Liver (tissue), 3 donors: Measurements from ENCODE around the gene GALK2.

Source experiments
- EGR1 ChIP-seq, 2 donors: IDR thresholded peaks; 2 replicates each; pipeline ENCODE4 v1.6.1; 2016 to 2018; ENCODE audit warnings: antibody characterized with exemption in 2 of 2, low read depth in 2 of 2
- FOXA1 ChIP-seq: IDR thresholded peaks from 2 replicates; pipeline ENCODE4 v1.6.1; 2016; ENCODE audit warnings: antibody characterized with exemption
- GABPA ChIP-seq, 2 donors: IDR thresholded peaks in 1 of 2; conservative IDR thresholded peaks in 1 of 2; 2 replicates each; pipeline ENCODE4 v1.6.1; 2016; ENCODE audit warnings: antibody characterized with exemption in 2 of 2, mild to moderate bottlenecking in 1 of 2, moderate library complexity in 1 of 2
- RXRA ChIP-seq, 2 donors: IDR thresholded peaks; 2 replicates each; pipeline ENCODE4 v1.6.1; 2017 to 2018; ENCODE audit warnings: antibody characterized with exemption in 2 of 2, mild to moderate bottlenecking in 1 of 2
- YY1 ChIP-seq: IDR thresholded peaks from 2 replicates; pipeline ENCODE4 v1.6.1; 2016; ENCODE audit warnings: antibody characterized with exemption, mild to moderate bottlenecking
- TF ChIP-seq, protein P1 (sequence below): IDR thresholded peaks from 2 replicates; pipeline ENCODE4 v1.6.1; 2016; ENCODE audit warnings: antibody characterized with exemption
- TF ChIP-seq, protein P2 (sequence below): fragments of 150-350 bp; IDR thresholded peaks from 2 replicates; pipeline ENCODE4 v1.5.1; 2017; ENCODE audit warnings: improper control_type of control experiment, low read depth, low read length; ENCODE audit not compliant: missing input control
- donor health status: healthy.
- donor health status: healthy.

DNA sequence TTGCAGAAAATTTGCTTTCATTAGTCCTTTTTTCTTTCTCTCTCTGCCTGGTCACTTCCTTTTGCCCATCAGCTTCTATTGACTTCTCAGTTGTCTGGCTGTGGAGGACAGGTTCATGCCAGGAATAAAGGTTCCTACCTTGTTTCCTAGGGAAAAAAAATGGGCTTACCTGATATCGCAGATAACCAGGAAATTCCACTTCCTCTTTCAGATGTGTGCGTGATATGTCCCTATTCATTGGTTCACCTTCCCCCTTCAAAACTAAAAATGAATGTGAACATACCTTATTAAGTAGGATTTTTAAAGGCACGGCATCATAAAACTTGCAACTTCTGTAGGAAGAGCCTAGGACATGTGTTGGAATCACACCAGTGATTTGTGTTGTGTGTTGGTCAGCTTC, 133.0 kb downstream of the GALK2 start:
- TF ChIP-seq, protein P1, sequence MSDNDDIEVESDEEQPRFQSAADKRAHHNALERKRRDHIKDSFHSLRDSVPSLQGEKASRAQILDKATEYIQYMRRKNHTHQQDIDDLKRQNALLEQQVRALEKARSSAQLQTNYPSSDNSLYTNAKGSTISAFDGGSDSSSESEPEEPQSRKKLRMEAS, result no peak
- TF ChIP-seq FOXA1 (no peak), YY1 (no peak), EGR1 (IDR thresholded peaks at IDR 0.05; ENCODE audit: low read depth in 2 of 2) (no peak), GABPA (IDR thresholded peaks at IDR 0.05 in 1 of 2, conservative IDR thresholded peaks at IDR 0.05 in 1 of 2) (no peak), RXRA (IDR thresholded peaks at IDR 0.05) (no peak)
- TF ChIP-seq, protein P2, sequence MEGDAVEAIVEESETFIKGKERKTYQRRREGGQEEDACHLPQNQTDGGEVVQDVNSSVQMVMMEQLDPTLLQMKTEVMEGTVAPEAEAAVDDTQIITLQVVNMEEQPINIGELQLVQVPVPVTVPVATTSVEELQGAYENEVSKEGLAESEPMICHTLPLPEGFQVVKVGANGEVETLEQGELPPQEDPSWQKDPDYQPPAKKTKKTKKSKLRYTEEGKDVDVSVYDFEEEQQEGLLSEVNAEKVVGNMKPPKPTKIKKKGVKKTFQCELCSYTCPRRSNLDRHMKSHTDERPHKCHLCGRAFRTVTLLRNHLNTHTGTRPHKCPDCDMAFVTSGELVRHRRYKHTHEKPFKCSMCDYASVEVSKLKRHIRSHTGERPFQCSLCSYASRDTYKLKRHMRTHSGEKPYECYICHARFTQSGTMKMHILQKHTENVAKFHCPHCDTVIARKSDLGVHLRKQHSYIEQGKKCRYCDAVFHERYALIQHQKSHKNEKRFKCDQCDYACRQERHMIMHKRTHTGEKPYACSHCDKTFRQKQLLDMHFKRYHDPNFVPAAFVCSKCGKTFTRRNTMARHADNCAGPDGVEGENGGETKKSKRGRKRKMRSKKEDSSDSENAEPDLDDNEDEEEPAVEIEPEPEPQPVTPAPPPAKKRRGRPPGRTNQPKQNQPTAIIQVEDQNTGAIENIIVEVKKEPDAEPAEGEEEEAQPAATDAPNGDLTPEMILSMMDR, result no peak
